ENCODE data around the gene ZNF112. TPM values are rescaled to one million over a fixed set of nuclear protein-coding genes. Genes with fewer than 3 reads are reported as not detected.

The ZNF112 gene
- total RNA-seq, 1 donor = 6.5 TPM

- Histone ChIP-seq H3K36me3 (ENCODE audit: insufficient read depth, low read length) (no peaks in the 10 kb centered on the region), H2AFZ (ENCODE audit: low read length) (no peak overlapping the region), H3K27me3 (ENCODE audit: insufficient read depth, low read length) (no peaks in the 10 kb centered on the region), H3K27ac (ENCODE audit: low read depth, low read length) (no peak overlapping the region), H4K20me1 (ENCODE audit: insufficient read depth, low read length) (no peaks in the 10 kb centered on the region), H3K4me3 (ENCODE audit: insufficient read depth, low read length) (no peak overlapping the region), H3K79me2 (ENCODE audit: insufficient read depth, low read length) (no peaks in the 10 kb centered on the region), H3K4me2 (ENCODE audit: insufficient read depth, low read length) (no peak overlapping the region), H3K9me3 (ENCODE audit: low read depth, low read length) (peaks cover 14% of the 10 kb centered on the region), H3K4me1 (ENCODE audit: insufficient read depth, low read length) (no peaks in the 10 kb centered on the region)
- no peak for DNase-seq (ENCODE audit: insufficient read length, low spot score, missing footprints)
- no peak for TF ChIP-seq CTCF (IDR thresholded peaks at IDR 0.05; ENCODE audit: extremely low read depth, low read depth, low read length)
These were observed 79.1 kb downstream of the ZNF112 start for GRCh38 chr19:44277331-44277730.

Small RNA genes lying within 50 kb of the gene (small RNA-seq; reads per million reads assigned to genes)
- not detected for gene NDUFA3P1

Other genes with a start within 250 kb of the ZNF112 start
- 6.2 and 6.8 TPM in 2 replicates for gene ZNF225, start 243.3 kb downstream of the ZNF112 start, total RNA-seq
- gene ZNF234, start 215.1 kb downstream of the ZNF112 start, total RNA-seq = 14.8 and 15.9 TPM in 2 replicates
- 17.4 and 19.4 TPM in 2 replicates for gene ZNF226, start 191.6 kb downstream of the ZNF112 start, total RNA-seq
- 20.6 and 21.5 TPM in 2 replicates for gene ZNF227, start 144.1 kb downstream of the ZNF112 start, total RNA-seq
- gene ZNF233, start 96.8 kb downstream of the ZNF112 start, total RNA-seq = 0.29 and 0.36 TPM in 2 replicates
- 4.0 and 5.6 TPM in 2 replicates for gene ZNF235, start 51.7 kb downstream of the ZNF112 start, total RNA-seq
- gene ZNF285, start 44.9 kb upstream of the ZNF112 start, total RNA-seq = 5.3 and 5.8 TPM in 2 replicates
- gene ZNF229, start 91.8 kb upstream of the ZNF112 start, total RNA-seq = 9.4 and 11.8 TPM in 2 replicates
- gene ZNF180, start 143.8 kb upstream of the ZNF112 start, total RNA-seq = 5.0 and 9.4 TPM in 2 replicates
- not detected in 2 replicates for gene CEACAM20, start 173.0 kb upstream of the ZNF112 start, total RNA-seq